ENCODE data around the gene GPR52.
"Not testable (repeated sequence)": the region's sequence is repeated elsewhere in the genome, so short reads cannot be mapped to it uniquely, and the experiment has no call there.

The GPR52 gene, protein sequence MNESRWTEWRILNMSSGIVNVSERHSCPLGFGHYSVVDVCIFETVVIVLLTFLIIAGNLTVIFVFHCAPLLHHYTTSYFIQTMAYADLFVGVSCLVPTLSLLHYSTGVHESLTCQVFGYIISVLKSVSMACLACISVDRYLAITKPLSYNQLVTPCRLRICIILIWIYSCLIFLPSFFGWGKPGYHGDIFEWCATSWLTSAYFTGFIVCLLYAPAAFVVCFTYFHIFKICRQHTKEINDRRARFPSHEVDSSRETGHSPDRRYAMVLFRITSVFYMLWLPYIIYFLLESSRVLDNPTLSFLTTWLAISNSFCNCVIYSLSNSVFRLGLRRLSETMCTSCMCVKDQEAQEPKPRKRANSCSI

GRCh38 chr1:174447866-174448530 is at the start of gene GPR52:
Gene GPR52 (plus strand): TSS chr1:174447964. CDS start chr1:174448112, 148 bp downstream.
- in situ Hi-C loops (cut with MboI; ENCODE audit: low sequenced_read_pairs): no loop called here

DNA sequence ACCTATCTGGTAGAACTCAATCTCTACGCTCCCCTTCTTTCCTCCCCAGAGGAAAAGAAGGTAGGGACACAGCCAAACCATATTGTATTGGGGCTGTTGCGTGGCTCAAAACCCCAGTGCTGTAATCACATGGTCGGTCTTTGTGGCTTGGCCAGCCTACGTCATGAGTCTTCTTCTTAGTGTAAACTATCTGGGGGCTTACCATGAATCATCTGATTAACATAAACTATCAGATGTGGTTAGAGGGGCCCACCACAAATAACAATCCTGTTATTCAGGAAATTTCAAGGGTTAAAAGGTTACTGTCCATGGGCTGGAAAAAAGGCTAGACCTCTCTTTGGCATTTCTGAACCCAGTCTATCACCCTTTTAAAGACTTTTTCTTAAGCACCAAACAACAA is 49.5 kb upstream of the GPR52 start:
- in situ Hi-C loops (cut with MboI; ENCODE audit: low sequenced_read_pairs): no loop called here

DNA sequence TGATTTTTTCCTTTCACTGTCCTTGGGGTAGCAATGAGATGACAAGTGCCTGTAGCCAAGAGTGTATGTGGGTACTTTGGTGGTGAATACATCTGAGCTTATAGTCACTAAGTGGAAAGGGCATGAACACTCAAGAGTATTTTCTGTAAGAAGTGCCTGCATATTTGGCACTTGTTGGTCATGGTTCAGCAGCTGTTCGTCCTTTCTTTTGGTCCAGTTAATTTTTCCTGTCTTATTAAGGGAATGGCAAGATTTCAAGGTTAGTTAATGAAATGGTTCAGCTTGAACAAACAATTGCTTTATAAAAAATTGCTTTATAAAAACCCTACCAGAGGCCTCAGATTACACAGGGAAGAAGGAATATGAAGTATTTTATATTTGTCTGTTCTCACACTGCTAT is 48.6 kb upstream of the GPR52 start:
- in situ Hi-C loops (cut with MboI; ENCODE audit: low sequenced_read_pairs): no loop called here

GRCh38 chr1:174401075-174401474 is 46.7 kb upstream of the GPR52 start:
- in situ Hi-C loops (cut with MboI; ENCODE audit: low sequenced_read_pairs): no loop called here

DNA sequence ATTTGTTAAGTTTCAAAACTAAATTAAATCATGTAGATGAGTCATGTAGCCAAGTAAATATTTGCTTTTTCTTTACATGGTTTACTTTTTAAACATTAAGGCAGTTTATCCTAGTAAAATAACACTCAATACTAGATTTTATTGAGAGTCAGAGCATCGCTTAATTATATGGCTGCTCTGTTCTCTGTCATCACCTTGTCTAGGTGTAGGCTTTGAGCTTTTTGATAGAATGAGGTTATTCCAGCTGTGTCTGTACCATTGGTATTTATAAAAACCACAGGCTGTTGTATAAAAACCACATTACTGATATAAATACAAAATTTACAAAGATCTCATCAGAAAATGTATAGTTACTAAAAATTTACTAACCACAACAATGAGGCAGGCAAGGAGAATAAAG is 42.5 kb upstream of the GPR52 start:
- in situ Hi-C loops (cut with MboI; ENCODE audit: low sequenced_read_pairs): no loop called here

DNA sequence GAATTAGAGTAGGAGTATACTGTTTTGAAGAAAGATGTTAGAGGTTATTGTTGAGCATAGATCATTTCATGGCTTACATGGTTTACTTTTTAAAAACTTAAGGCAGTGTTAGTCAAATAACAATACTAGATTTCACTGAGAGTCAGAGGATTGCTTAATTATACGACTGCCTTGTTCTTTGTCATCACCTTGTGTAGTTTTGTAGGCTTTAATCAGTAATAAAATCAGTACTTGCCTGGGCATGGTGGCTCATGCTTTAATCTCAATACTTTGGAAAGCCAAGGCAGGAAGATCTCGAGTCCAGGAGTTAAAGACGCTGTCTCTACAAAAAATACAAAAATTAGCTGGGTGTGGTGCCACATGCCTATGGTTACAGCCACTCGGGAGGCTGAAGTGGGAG is 41.3 kb upstream of the GPR52 start:
- in situ Hi-C loops (cut with MboI; ENCODE audit: low sequenced_read_pairs): no loop called here

GRCh38 chr1:174407665-174408064 is 40.1 kb upstream of the GPR52 start:
- in situ Hi-C loops (cut with MboI; ENCODE audit: low sequenced_read_pairs): no loop called here

- in situ Hi-C loops (cut with MboI; ENCODE audit: low sequenced_read_pairs): no loop called here
Observed at GRCh38 chr1:174408146-174408545, 39.6 kb upstream of the GPR52 start.

- in situ Hi-C loops (cut with MboI; ENCODE audit: low sequenced_read_pairs): not testable (repeated sequence)
Observed at GRCh38 chr1:174409801-174410200, 38.0 kb upstream of the GPR52 start.

- in situ Hi-C loops (cut with MboI; ENCODE audit: low sequenced_read_pairs): no loop called here
Observed at GRCh38 chr1:174413632-174414031, 34.1 kb upstream of the GPR52 start.

DNA sequence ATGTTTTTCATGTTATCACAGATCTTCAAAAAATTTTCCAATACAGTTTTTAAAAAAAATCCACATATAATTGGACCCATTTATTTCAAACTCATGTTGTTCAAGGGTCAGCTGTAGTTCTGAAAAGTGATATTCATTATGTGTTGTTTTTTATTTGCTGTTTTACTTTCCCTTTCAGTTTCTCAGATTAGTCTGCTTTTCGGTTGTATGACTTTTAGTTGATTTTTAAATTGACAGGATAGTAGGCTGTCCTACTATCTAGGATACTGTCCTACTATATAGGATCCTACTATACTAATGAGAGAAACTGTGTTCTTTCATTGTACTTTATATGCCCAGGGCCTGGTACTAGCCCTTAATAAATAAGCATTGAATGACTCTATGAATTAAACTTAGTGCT is 33.6 kb upstream of the GPR52 start:
- in situ Hi-C loops (cut with MboI; ENCODE audit: low sequenced_read_pairs): no loop called here

GRCh38 chr1:174415506-174415905 is 32.3 kb upstream of the GPR52 start:
- in situ Hi-C loops (cut with MboI; ENCODE audit: low sequenced_read_pairs): no loop called here

DNA sequence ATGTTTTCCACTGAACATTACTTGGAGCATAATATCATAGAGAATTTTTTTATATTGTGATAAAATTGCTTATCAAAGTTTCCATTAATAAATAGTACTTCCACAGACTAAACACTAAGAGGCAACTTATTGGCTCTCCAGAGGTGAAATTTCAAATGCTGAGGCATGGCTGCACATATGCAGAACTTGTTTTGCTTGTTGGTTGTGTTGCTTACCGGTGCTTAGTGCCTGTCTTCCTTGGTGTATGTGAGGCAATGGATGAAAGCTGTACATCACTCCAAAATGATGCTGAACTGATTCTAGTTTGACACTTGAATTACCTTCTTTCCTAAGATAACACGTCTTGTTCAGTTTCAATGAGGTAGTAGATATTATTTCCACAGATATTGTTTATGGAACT is 29.8 kb upstream of the GPR52 start:
- in situ Hi-C loops (cut with MboI; ENCODE audit: low sequenced_read_pairs): no loop called here

DNA sequence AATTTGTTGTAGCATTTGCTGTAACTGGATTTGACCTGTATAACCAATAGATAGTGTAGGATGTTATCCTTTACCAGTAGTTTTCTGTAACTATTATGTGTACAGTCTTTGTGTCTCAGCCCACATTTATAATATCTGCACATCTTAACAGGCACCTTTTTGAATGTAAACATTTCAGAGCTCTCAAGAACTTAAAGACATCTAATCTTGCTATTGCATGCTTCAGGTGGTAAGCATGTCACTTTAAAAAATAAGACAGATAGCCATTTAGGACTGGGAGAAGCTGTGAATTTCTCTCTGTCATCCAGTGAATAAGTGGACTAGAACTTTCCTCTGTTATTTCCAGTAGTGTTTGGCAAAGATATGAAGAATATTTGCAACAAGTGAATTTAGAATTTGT is 22.6 kb upstream of the GPR52 start:
- in situ Hi-C loops (cut with MboI; ENCODE audit: low sequenced_read_pairs): no loop called here

- in situ Hi-C loops (cut with MboI; ENCODE audit: low sequenced_read_pairs): no loop called here
Observed at GRCh38 chr1:174426153-174426552, 21.6 kb upstream of the GPR52 start.

DNA sequence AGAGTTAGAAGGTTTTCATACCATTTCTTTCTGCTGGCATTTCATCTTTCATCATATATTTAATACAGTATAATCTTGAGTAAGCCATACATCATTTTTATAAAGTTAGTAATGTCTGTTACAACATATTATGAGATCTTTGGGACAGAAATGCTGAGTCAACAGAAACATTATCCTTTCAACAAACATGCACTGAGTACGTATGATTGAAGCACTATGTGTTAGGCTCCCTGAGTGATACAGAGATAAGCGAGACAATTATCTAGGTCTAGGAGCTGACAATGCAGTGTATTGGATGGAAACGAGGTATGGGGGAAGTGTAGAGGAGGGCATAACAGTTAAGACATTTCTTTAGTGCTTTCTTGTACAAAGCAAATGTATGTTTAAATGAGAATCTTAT is 19.7 kb upstream of the GPR52 start:
- in situ Hi-C loops (cut with MboI; ENCODE audit: low sequenced_read_pairs): no loop called here

DNA sequence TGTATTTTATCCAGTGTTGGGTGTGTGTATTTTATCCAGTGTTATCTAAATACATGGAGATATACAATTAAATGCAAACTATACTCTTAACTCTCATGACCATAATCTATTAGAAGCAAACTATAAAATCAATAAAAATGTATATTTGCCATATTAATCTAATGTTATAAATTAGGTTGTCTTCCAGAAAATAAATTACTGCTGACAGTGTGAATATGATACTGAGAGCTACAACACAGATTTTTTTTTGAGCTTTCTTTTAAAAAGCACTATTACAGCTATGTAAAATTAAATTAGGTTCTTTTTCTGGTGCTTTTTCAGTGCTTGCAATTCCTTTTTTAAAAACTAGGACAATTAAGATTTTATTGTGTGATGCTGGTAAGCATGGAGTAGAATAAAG is 19.0 kb upstream of the GPR52 start:
- in situ Hi-C loops (cut with MboI; ENCODE audit: low sequenced_read_pairs): no loop called here

- in situ Hi-C loops (cut with MboI; ENCODE audit: low sequenced_read_pairs): no loop called here
Observed at GRCh38 chr1:174433451-174433850, 14.3 kb upstream of the GPR52 start.

DNA sequence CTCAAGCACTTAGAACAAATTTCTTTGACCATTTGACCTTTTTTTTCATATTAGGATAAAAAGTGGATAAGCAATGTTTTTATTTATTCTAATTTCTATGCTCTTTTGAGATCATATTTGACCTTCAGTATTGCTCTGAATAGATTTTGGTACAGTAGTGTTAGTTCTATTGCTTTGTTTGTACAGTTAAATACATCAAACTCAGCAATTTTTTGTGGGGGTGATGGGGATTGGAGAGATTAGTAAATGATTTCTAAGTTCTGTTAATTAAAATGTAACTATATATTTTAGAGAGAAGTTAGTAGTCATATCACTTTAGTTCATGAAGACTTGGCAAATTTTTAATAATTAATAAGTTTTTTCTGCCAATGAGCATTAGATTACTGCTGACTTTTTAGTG is 2.4 kb upstream of the GPR52 start:
- in situ Hi-C loops (cut with MboI; ENCODE audit: low sequenced_read_pairs): no loop called here

DNA sequence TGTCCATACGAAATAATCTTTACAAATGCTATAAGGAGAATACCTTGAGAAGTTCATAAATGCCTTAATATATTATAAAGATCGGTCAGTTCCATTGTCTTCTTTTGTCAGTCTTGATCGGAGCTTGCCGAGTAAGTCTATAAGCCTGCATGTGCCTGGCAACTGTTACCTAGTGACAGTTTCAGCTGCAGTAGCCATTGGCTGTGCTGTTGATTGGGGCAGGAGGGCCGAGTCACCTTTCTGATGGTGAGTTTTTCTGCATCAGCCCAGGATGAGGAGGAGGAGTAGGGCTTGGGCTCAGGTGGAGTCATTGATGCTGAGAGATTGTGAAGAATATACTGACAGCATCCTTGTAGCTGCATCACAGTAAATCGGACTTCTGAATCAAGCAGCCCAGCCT is 1.9 kb upstream of the GPR52 start:
- in situ Hi-C loops (cut with MboI; ENCODE audit: low sequenced_read_pairs): no loop called here

- in situ Hi-C loops (cut with MboI; ENCODE audit: low sequenced_read_pairs): no loop called here
Observed at GRCh38 chr1:174448531-174448883, 743 bp downstream of the GPR52 start.

DNA sequence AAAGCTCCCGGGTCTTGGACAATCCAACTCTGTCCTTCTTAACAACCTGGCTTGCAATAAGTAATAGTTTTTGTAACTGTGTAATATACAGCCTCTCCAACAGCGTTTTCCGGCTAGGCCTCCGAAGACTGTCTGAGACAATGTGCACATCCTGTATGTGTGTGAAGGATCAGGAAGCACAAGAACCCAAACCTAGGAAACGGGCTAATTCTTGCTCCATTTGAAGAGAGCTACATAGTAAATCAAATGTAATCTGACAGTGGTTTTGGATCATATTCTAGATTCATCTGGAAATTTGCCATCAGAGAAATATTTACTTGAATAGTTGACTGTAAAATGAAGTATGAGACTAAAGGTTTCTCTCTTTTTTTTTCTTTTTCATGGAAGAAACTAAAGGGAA is 1.2 kb downstream of the GPR52 start:
- in situ Hi-C loops (cut with MboI; ENCODE audit: low sequenced_read_pairs): no loop called here

- in situ Hi-C loops (cut with MboI; ENCODE audit: low sequenced_read_pairs): no loop called here
Observed at GRCh38 chr1:174451408-174451807, 3.6 kb downstream of the GPR52 start.

Measured in HL-60/S4 treated with phorbol 12-myristate 13-acetate at 8.2 ng/mL for 4 days and 3 days (cell line).